Smooth muscle cell (in vitro differentiated cells): ENCODE measurements around the gene JADE2. TPM values are rescaled to one million over a fixed set of nuclear protein-coding genes. Genes with fewer than 3 reads are reported as not detected.

Source experiments
- DNase-seq: peaks from one replicate; lab custom pipeline; 2025; ENCODE audit not compliant: unreplicated experiment; lab: John Stamatoyannopoulos, UW
- H2AFZ ChIP-seq: fragments of 200-600 bp; sonication (generic); 2 replicates; pipeline ENCODE4 v1.6.0; 2016; ENCODE audit warnings: antibody characterized with exemption, low read depth, mild to moderate bottlenecking
- H3F3A ChIP-seq: fragments of 200-600 bp; sonication (generic); 2 replicates; pipeline ENCODE4 v1.6.0; 2017; ENCODE audit warnings: antibody characterized with exemption, low read depth
- H3K27ac ChIP-seq: fragments of 200-600 bp; sonication (generic); 2 replicates; pipeline ENCODE4 v1.5.1; 2016; ENCODE audit warnings: low read depth, mild to moderate bottlenecking
- H3K27me3 ChIP-seq: fragments of 200-600 bp; sonication (generic); 2 replicates; pipeline ENCODE4 v1.6.1; 2016; ENCODE audit warnings: low read depth, mild to moderate bottlenecking
- H3K36me3 ChIP-seq: fragments of 200-600 bp; sonication (generic); 2 replicates; pipeline ENCODE4 v1.5.1; 2016; ENCODE audit warnings: low read depth
- H3K4me1 ChIP-seq: fragments of 200-600 bp; sonication (generic); 2 replicates; pipeline ENCODE4 v1.5.1; 2016; ENCODE audit warnings: low read depth
- H3K4me2 ChIP-seq: fragments of 200-600 bp; sonication (generic); 2 replicates; pipeline ENCODE4 v1.6.0; 2016; ENCODE audit warnings: mild to moderate bottlenecking
- H3K4me3 ChIP-seq: fragments of 200-600 bp; sonication (generic); 2 replicates; pipeline ENCODE4 v1.5.1; 2016; ENCODE audit warnings: mild to moderate bottlenecking
- H3K79me2 ChIP-seq: fragments of 200-600 bp; sonication (generic); 2 replicates; pipeline ENCODE4 v1.6.0; 2016; ENCODE audit warnings: low read depth, mild to moderate bottlenecking
- H3K9ac ChIP-seq: fragments of 200-600 bp; sonication (generic); 2 replicates; pipeline ENCODE4 v1.6.0; 2016; ENCODE audit warnings: low read depth
- H3K9me3 ChIP-seq: fragments of 200-600 bp; sonication (generic); replicated peaks from 2 replicates; pipeline ENCODE4 v1.5.1; 2016; ENCODE audit warnings: low read depth
- H4K20me1 ChIP-seq: fragments of 200-600 bp; sonication (generic); 2 replicates; pipeline ENCODE4 v1.6.0; 2016; ENCODE audit warnings: low read depth
- CTCF ChIP-seq: fragments of 200-600 bp; sonication (generic); IDR thresholded peaks from 2 replicates; pipeline ENCODE4 v1.5.1; 2017; ENCODE audit warnings: borderline replicate concordance, mild to moderate bottlenecking, antibody characterized with exemption; ENCODE audit not compliant: insufficient read depth, poor library complexity, severe bottlenecking
- WGBS: methylation state at CpG from one replicate; pipeline ENCODE4 v1.1.7; 2016; ENCODE audit warnings: low lambda C conversion rate; 5-methylcytosine and 5-hydroxymethylcytosine counted together
- polyA plus RNA-seq: library from polyadenylated mRNA; unstranded; fragments of >200 nt; fragmentation: Nextera tagmentation; extraction: Ambion mirVana; gene quantifications from 2 replicates; pipeline ENCODE4 v1.2.1, GENCODE V29; 2016
- total RNA-seq: library from RNA; depleted of rRNA; stranded (reverse); fragments of >200 nt; gene quantifications from 2 replicates; pipeline ENCODE4 v1.2.3, GENCODE V29; 2014

JADE2 gene
- total and polyA plus RNA-seq, 2 experiments from 2014 or later = 4.3 to 18.0 TPM

- H3K4me1 ChIP-seq = no peaks in the 10 kb centered on the region
- no peaks in the 10 kb centered on the region for H3K27me3 ChIP-seq
- H3K4me2 ChIP-seq = no peak overlapping the region
- DNase-seq = no peak
- no peaks in the 10 kb centered on the region for H3K79me2 ChIP-seq
- no peak overlapping the region for H3K9ac ChIP-seq
- H3K4me3 ChIP-seq = no peak overlapping the region
- TF ChIP-seq CTCF = no peak
- 70% methylated on average over 4 of the region's 4 CpGs for WGBS
- no peaks in the 10 kb centered on the region for H3K36me3 ChIP-seq
- no peaks in the 10 kb centered on the region for H4K20me1 ChIP-seq
- H3K9me3 ChIP-seq = no peaks in the 10 kb centered on the region
- H3F3A ChIP-seq = no peaks in the 10 kb centered on the region
- no peak overlapping the region for H2AFZ ChIP-seq
- H3K27ac ChIP-seq = no peak overlapping the region
Measured at GRCh38 chr5:134574521-134574920, 49.1 kb downstream of the JADE2 start.

GRCh38 chr5:134575316-134575715 is 49.8 kb downstream of the JADE2 start:
- Histone ChIP-seq H3K79me2 (no peaks in the 10 kb centered on the region), H4K20me1 (no peaks in the 10 kb centered on the region), H3K4me3 (no peak overlapping the region), H3K4me2 (no peak overlapping the region), H3K27ac (no peak overlapping the region), H3K36me3 (no peaks in the 10 kb centered on the region), H2AFZ (no peak overlapping the region), H3K27me3 (no peaks in the 10 kb centered on the region), H3K9me3 (no peaks in the 10 kb centered on the region), H3K9ac (no peak overlapping the region), H3F3A (no peaks in the 10 kb centered on the region), H3K4me1 (no peaks in the 10 kb centered on the region)
- 94% methylated on average over 2 of the region's 2 CpGs for WGBS
- DNase-seq = no peak
- TF ChIP-seq CTCF = no peak

GRCh38 chr5:134576386-134577021 is 51.0 kb downstream of the JADE2 start:
- H3K9ac ChIP-seq = no peak overlapping the region
- no peak overlapping the region for H2AFZ ChIP-seq
- no peak overlapping the region for H3K27ac ChIP-seq
- no peaks in the 10 kb centered on the region for H3K79me2 ChIP-seq
- no peaks in the 10 kb centered on the region for H4K20me1 ChIP-seq
- H3K9me3 ChIP-seq = no peaks in the 10 kb centered on the region
- no peak overlapping the region for H3K4me2 ChIP-seq
- H3K27me3 ChIP-seq = no peaks in the 10 kb centered on the region
- no peaks in the 10 kb centered on the region for H3F3A ChIP-seq
- no peaks in the 10 kb centered on the region for H3K4me1 ChIP-seq
- no peak overlapping the region for H3K4me3 ChIP-seq
- no peaks in the 10 kb centered on the region for H3K36me3 ChIP-seq
- no peak for TF ChIP-seq CTCF
- 93% methylated on average over 12 of the region's 12 CpGs for WGBS
- no peak for DNase-seq
